ENCODE measurements around the gene HNF1B.

Gene HNF1B

GRCh38 chr17:37708616-37709212 is 36.1 kb downstream of the HNF1B start:
- H2AFZ ChIP-seq (ENCODE audit: low read length) = no peak overlapping the region
- no peaks in the 10 kb centered on the region for H3K9me2 ChIP-seq (replicated peaks; ENCODE audit: insufficient read depth, low read length)
- H3F3A ChIP-seq (ENCODE audit: insufficient read depth, low read length) = no peaks in the 10 kb centered on the region
- no peak for TF ChIP-seq EZH2phosphoT487 (IDR thresholded peaks at IDR 0.05; ENCODE audit: low read length)
- no peak for TF ChIP-seq EZH2 (optimal IDR thresholded peaks at IDR 0.05; ENCODE audit: low read depth, low read length)
- TF ChIP-seq, protein P1, sequence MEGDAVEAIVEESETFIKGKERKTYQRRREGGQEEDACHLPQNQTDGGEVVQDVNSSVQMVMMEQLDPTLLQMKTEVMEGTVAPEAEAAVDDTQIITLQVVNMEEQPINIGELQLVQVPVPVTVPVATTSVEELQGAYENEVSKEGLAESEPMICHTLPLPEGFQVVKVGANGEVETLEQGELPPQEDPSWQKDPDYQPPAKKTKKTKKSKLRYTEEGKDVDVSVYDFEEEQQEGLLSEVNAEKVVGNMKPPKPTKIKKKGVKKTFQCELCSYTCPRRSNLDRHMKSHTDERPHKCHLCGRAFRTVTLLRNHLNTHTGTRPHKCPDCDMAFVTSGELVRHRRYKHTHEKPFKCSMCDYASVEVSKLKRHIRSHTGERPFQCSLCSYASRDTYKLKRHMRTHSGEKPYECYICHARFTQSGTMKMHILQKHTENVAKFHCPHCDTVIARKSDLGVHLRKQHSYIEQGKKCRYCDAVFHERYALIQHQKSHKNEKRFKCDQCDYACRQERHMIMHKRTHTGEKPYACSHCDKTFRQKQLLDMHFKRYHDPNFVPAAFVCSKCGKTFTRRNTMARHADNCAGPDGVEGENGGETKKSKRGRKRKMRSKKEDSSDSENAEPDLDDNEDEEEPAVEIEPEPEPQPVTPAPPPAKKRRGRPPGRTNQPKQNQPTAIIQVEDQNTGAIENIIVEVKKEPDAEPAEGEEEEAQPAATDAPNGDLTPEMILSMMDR (IDR thresholded peaks at IDR 0.05; ENCODE audit: low read length) = no peak
- no peaks in the 10 kb centered on the region for H4K20me1 ChIP-seq (ENCODE audit: insufficient read depth, low read length)
- no peak overlapping the region for H3K4me3 ChIP-seq (ENCODE audit: low read length)
- no peak overlapping the region for H3K4me2 ChIP-seq (ENCODE audit: low read depth, low read length)
- no peaks in the 10 kb centered on the region for H3K36me3 ChIP-seq (replicated peaks; ENCODE audit: insufficient read depth, low read length)
- no peak overlapping the region for H3K27ac ChIP-seq (ENCODE audit: low read length)
- H3K9me3 ChIP-seq (replicated peaks; ENCODE audit: insufficient read depth, low read length) = no peaks in the 10 kb centered on the region
- H3K27me3 ChIP-seq (replicated peaks; ENCODE audit: insufficient read depth, low read length) = no peaks in the 10 kb centered on the region
- DNase-seq = no peak
- H3K79me2 ChIP-seq (ENCODE audit: low read length) = no peaks in the 10 kb centered on the region
- H3K4me1 ChIP-seq (ENCODE audit: low read length) = peaks cover 5% of the 10 kb centered on the region; the same call in 1 of the 2 replicates
- no peak overlapping the region for H3K9ac ChIP-seq (ENCODE audit: low read length)

- peaks cover 5% of the 10 kb centered on the region; the same call in 1 of the 2 replicates for H3K4me1 ChIP-seq (ENCODE audit: low read length)
- no peak overlapping the region for H2AFZ ChIP-seq (ENCODE audit: low read length)
- H3K9me2 ChIP-seq (replicated peaks; ENCODE audit: insufficient read depth, low read length) = no peaks in the 10 kb centered on the region
- TF ChIP-seq, protein P1 (IDR thresholded peaks at IDR 0.05; ENCODE audit: low read length) = no peak
- TF ChIP-seq EZH2phosphoT487 (IDR thresholded peaks at IDR 0.05; ENCODE audit: low read length) (no peak), EZH2 (optimal IDR thresholded peaks at IDR 0.05; ENCODE audit: low read depth, low read length) (no peak)
- H3K9me3 ChIP-seq (replicated peaks; ENCODE audit: insufficient read depth, low read length) = no peaks in the 10 kb centered on the region
- H4K20me1 ChIP-seq (ENCODE audit: insufficient read depth, low read length) = no peaks in the 10 kb centered on the region
- H3K4me3 ChIP-seq (ENCODE audit: low read length) = no peak overlapping the region
- DNase-seq = no peak
- no peaks in the 10 kb centered on the region for H3F3A ChIP-seq (ENCODE audit: insufficient read depth, low read length)
- no peaks in the 10 kb centered on the region for H3K36me3 ChIP-seq (replicated peaks; ENCODE audit: insufficient read depth, low read length)
- no peaks in the 10 kb centered on the region for H3K79me2 ChIP-seq (ENCODE audit: low read length)
- H3K27me3 ChIP-seq (replicated peaks; ENCODE audit: insufficient read depth, low read length) = no peaks in the 10 kb centered on the region
- no peak overlapping the region for H3K4me2 ChIP-seq (ENCODE audit: low read depth, low read length)
- H3K27ac ChIP-seq (ENCODE audit: low read length) = no peak overlapping the region
- no peak overlapping the region for H3K9ac ChIP-seq (ENCODE audit: low read length)
These were observed 36.7 kb downstream of the HNF1B start for GRCh38 chr17:37708008-37708615.

- Histone ChIP-seq H3F3A (ENCODE audit: insufficient read depth, low read length) (no peaks in the 10 kb centered on the region), H3K4me2 (ENCODE audit: low read depth, low read length) (no peak overlapping the region), H4K20me1 (ENCODE audit: insufficient read depth, low read length) (no peaks in the 10 kb centered on the region), H3K9me3 (replicated peaks; ENCODE audit: insufficient read depth, low read length) (no peaks in the 10 kb centered on the region), H3K36me3 (replicated peaks; ENCODE audit: insufficient read depth, low read length) (no peaks in the 10 kb centered on the region), H3K9me2 (replicated peaks; ENCODE audit: insufficient read depth, low read length) (no peaks in the 10 kb centered on the region), H3K27me3 (replicated peaks; ENCODE audit: insufficient read depth, low read length) (no peaks in the 10 kb centered on the region), H3K9ac (ENCODE audit: low read length) (no peak overlapping the region), H3K79me2 (ENCODE audit: low read length) (no peaks in the 10 kb centered on the region), H2AFZ (ENCODE audit: low read length) (no peak overlapping the region), H3K4me1 (ENCODE audit: low read length) (peaks cover 19% of the 10 kb centered on the region; the same call in 1 of the 2 replicates), H3K27ac (ENCODE audit: low read length) (no peak overlapping the region), H3K4me3 (ENCODE audit: low read length) (no peak overlapping the region)
- TF ChIP-seq, protein P1 (IDR thresholded peaks at IDR 0.05; ENCODE audit: low read length) = no peak
- TF ChIP-seq EZH2 (optimal IDR thresholded peaks at IDR 0.05; ENCODE audit: low read depth, low read length) = no peak
- TF ChIP-seq EZH2phosphoT487 (IDR thresholded peaks at IDR 0.05; ENCODE audit: low read length) = no peak
- DNase-seq = no peak
These were observed 38.4 kb downstream of the HNF1B start for GRCh38 chr17:37706446-37706845.
